NK-92 (cell line): ENCODE results near the gene MTHFSD.

Experiments used
- DNase-seq: peaks from one replicate; lab custom pipeline; 2025; ENCODE audit not compliant: unreplicated experiment; lab: John Stamatoyannopoulos, UW

The MTHFSD gene

DNA sequence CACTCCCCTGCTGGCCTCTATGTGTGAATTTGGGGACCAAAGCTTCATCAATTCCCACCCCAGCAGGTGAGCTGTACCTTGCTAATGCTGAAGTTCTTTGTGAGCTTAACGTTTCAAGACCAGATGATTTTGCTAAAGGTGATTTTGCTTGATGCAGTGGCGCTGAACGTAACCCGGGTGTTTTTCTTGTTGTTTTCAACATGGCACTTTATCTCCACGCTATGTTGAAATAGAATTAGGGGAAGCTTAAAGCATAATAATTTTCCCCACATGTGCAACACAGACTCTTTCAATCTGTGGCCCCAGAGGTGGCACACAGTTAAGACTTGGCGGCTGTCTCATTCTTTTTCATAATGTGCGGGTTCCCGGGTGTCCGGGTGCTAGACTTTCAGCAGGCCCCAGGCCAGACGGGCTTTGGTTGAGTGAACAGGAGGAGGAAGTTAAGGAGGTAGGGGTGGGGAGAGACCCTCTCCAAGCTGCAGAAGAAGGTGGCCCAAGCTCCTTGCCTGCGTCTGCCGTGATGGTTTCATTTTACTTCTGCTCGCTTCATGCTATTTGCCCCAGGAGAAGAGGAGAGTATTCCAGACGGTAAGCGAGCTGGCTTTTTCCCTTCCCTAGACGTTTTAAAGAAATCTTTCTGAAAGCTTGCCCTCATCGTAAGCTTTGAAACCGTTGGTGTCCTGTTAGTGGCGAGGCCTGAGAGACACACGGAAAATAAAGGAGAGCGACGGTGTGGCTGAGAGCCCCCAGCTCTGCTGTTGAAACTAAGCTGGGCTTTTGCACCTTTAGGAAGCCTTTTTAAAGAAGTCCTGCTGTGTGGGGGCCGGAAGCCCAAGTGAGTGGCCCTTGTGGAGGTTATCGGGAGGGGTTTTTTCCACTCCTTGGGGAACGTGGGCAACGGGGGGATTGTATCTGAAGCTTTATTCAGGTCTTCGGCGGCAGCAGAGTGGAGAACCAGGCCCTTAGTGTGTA lies 15.8 kb upstream of the MTHFSD start:
- no peak for DNase-seq

DNA sequence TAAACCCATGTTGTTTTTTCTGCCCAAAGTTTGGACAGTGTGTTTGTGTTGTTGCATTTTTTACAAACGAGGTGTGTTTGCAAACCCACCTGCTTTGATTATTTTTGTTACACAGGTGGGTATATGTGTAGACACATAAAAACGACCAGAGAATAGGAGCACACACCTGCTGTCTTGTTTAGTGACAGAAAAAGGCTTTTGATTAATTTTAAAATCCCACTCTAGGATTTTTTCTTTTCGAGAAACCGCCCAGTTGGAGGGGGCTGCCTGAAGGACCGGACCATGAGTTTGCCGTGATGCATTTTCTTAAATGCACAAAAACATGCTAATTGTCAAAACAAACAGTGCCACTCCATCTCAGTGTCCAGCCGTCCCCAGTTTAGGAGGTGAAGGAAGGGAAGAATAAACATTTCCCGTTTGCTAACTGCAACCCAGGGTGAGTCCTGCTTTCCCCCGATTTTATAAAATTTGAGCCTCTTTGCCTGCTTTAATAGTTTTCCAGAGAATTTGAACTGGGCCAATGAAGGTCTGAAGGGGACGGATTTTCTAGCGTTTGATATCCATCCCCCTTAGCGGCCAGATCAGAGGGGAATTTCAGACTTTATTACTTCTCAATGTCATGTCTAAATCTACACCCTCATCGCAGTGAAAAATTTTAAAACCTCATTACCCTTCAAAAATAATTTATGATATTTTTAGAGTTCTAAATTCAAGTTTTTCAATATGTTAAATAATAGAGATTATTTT lies 14.8 kb upstream of the MTHFSD start:
- DNase-seq = no peak

DNA sequence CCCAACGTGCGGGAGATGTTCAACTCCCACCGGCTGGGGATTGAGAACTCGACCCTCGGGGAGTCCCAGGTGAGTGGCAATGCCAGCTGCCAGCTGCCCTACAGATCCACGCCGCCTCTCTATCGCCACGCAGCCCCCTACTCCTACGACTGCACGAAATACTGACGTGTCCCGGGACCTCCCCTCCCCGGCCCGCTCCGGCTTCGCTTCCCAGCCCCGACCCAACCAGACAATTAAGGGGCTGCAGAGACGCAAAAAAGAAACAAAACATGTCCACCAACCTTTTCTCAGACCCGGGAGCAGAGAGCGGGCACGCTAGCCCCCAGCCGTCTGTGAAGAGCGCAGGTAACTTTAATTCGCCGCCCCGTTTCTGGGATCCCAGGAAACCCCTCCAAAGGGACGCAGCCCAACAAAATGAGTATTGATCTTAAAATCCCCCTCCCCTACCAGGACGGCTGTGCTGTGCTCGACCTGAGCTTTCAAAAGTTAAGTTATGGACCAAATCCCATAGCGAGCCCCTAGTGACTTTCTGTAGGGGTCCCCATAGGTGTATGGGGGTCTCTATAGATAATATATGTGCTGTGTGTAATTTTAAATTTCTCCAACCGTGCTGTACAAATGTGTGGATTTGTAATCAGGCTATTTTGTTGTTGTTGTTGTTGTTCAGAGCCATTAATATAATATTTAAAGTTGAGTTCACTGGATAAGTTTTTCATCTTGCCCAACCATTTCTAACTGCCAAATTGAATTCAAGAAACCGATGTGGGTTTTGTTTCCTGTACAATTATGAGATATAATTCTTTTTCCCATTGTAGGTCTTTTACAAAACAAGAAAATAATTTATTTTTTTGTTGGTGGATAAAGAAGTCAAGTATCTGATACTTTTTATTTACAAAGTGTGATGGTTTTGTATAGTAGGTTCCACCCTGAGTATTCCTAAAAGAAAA lies 13.9 kb upstream of the MTHFSD start:
- DNase-seq = no peak

DNA sequence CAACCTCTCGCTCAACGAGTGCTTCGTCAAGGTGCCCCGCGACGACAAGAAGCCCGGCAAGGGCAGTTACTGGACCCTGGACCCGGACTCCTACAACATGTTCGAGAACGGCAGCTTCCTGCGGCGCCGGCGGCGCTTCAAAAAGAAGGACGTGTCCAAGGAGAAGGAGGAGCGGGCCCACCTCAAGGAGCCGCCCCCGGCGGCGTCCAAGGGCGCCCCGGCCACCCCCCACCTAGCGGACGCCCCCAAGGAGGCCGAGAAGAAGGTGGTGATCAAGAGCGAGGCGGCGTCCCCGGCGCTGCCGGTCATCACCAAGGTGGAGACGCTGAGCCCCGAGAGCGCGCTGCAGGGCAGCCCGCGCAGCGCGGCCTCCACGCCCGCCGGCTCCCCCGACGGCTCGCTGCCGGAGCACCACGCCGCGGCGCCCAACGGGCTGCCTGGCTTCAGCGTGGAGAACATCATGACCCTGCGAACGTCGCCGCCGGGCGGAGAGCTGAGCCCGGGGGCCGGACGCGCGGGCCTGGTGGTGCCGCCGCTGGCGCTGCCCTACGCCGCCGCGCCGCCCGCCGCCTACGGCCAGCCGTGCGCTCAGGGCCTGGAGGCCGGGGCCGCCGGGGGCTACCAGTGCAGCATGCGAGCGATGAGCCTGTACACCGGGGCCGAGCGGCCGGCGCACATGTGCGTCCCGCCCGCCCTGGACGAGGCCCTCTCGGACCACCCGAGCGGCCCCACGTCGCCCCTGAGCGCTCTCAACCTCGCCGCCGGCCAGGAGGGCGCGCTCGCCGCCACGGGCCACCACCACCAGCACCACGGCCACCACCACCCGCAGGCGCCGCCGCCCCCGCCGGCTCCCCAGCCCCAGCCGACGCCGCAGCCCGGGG lies 12.9 kb upstream of the MTHFSD start:
- DNase-seq = no peak

DNA sequence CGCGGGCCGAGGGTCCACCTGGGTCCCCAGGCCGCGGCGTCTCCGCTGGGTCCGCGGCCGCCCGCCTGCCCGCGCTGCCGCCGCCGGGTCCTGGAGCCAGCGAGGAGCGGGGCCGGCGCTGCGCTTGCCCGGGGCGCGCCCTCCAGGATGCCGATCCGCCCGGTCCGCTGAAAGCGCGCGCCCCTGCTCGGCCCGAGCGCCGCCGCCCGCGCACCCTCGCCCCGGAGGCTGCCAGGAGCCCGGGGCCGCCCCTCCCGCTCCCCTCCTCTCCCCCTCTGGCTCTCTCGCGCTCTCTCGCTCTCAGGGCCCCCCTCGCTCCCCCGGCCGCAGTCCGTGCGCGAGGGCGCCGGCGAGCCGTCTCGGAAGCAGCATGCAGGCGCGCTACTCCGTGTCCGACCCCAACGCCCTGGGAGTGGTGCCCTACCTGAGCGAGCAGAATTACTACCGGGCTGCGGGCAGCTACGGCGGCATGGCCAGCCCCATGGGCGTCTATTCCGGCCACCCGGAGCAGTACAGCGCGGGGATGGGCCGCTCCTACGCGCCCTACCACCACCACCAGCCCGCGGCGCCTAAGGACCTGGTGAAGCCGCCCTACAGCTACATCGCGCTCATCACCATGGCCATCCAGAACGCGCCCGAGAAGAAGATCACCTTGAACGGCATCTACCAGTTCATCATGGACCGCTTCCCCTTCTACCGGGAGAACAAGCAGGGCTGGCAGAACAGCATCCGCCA lies 12.1 kb upstream of the MTHFSD start:
- DNase-seq = no peak

DNA sequence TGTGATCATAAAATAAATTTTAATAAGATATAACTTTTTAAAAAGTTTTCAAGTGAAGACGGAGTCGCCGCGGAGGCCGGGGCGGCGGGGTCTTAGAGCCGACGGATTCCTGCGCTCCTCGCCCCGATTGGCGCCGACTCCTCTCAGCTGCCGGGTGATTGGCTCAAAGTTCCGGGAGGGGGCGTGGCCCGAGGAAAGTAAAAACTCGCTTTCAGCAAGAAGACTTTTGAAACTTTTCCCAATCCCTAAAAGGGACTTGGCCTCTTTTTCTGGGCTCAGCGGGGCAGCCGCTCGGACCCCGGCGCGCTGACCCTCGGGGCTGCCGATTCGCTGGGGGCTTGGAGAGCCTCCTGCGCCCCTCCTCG lies 11.5 kb upstream of the MTHFSD start, which contains the start of gene FOXC2:
Gene FOXC2, plus strand, starts transcription at position 229 of the 365 bp plus-strand sequence. CDS start 507 bp downstream, outside the sequence.
- no peak for DNase-seq

DNA sequence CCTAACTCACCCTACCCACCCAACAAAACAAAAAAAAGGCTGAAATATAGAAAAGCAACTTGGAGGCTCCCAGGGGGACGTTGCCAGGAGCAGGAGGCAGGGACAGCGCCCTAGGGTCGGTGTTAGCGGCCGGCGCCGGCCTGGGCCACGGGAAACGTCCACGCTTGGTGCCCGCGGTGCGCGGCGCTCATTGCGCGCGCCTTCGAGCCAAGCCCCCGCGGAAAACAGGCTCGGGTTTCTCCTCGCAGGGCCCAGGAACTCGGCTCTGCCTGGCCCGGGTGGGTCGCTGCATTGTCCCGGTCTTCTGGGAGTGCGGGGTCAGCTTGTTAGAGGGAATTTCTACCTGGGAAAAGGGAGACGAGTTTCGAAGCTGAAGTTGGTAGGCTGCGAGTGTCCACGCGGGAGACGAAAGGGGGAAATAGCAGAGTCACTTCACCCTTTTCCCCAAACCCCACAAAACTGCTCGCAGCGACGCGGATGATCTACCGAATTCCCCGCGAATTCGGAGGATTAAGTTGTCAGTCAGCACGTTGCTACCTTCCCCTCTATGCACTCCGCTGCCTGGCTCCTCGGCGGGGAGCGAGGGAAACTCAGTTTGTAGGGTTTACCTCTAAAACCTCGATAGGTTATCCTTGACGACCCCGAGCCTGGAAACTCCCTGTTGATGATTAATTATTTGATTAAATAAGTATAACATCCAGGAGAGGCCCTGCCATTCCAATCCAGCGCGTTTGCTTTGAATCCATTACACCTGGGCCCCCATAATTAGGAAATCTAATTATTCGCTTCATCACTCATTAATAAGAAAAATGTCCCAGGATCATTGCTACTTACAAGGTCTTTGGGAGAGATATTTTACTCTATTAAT lies 10.8 kb upstream of the MTHFSD start:
- DNase-seq = no peak

DNA sequence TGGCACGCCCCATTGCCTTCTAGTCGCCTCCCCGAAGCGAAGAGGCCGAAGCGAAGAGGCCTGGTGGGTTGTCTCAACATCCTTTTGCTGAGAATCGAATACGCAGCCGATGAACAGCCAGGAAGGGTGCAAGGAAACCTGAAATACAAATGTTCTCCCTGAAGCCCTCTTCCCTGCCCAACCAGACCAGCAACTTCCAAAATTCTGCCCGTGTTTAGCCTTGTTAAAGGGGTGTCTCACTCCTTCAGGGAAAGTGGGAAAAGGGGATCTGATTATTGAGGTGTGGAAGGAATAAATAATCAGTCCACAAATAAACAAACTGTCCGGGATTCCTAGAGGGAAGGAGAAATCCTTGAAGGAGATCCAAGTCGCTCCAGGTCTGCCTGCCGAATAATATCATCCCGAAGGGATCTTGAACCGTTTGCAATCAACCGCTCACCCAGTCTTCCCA lies 10.2 kb upstream of the MTHFSD start:
- DNase-seq = no peak

DNA sequence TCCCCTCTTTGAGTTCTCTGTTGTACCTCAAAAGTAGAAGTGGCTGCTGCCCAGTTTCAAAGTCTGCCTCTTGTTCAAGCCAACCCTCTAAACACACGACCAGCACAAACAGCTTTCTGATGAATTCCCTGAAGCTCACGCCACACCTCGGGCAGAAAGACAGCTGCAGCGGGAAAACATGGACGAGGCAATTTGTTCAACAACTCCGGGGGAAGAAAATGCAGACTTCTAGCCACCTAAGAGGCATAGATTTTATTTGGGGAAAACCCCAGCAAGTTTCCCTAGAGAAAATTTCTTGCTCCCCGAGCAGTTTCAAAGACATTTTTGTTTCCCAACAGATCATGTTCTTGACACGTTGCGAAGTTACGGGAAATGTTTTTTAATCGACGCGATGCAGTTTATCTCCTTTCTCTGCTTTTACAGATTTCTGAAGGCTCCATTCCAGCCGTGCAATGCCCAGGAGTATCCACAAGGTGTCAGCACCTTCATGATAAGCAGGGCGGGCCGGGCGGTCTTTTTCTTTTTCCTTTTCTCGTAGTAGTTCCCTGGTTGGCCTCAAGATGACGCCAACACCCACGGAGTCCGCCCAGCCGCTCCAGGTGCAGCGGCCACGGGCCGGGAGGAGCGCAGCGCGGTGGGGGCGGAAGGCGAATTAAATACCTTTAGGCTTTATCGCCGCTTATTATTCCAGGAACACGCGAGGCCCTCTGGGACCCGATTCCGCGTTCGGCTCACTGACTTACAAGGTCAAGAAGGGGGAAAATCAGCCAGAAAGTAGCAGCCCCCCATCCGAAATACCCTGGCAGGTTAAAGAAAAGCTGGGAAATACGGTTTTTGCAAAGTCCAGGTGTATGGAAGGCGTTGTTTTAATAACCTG lies 8.7 kb upstream of the MTHFSD start:
- DNase-seq = peak; percentile 43

DNA sequence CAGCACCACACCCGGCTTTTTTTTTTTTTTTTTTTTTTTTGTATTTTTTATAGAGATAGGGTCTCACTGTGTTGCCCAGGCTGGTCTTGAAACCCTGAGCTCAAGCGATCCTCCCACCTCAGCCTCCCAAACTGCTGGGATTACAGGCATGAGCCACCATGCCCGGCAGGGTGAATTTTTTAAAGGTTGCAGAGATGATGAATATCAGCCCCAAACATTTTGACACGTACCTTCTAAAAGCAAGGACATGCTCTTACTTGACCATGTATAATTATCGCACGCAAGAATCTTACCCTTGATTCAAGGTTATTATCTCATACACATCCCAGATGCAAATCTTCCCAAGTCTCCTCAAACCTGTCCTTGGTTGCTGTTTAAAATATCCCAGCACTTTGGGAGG lies 7.3 kb upstream of the MTHFSD start:
- no peak for DNase-seq

DNA sequence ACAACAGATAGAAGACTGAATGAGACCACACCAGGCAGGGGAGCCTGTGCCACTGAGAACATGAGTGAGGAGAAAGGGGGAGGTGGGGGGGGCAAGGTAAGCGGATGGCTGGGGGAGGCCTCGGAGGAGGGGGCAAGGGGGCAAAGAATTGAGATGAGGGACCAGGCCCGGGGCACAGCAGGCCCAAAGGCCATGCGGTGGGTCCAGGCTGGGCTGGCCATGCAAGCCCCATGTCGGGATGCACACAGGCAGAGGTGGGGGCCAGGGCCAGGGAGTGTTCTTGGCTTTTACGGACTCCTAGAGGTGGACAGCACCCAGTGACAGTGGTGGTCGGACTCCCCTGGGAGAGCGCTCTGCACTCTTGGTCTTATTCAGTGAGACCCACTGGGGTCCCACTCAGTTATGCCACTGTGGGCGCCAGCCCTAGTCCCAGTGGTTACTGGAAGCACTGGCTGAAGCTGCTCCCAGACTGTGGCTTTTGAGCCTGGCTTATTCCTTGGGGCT lies 4.8 kb upstream of the MTHFSD start:
- no peak for DNase-seq

DNA sequence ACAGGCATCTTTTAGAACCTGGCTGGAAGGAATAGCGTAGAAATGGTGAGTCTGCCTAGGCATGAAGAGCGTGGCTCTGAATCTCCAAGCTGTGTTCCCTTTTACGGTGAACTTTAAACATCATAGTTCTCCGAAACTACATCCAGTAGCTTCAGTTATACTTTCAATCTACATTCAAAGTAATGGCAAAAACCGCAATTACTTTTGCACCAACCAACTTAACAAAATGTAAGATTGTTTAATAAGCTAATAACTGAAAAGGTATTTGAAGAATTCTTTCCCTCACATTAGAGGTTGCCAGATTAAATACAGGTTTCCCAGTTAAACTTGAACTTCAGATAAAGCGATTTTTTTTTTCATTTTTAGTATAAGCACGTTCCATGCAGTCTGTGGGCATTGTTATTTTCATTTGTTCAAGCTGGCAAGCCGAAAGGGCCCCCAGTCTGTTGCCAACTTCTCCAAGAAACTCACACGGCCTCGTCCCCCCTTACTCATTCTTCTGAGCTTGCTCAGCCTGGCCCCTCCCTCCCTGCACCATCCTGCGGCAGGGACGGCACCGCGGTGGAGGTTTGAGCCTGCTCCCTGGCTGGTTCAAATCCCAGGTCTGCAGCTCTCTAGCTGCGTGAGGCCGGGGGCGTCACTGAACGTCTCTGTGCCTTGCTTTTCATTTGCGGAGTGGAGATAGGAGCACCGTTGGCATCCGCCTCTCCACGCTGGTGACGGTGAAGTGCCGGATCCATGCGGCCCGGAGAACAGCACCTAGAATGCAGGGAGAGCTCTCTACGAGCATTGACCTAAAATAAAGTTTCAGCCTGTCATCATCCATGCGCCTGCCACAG lies 3.5 kb upstream of the MTHFSD start:
- DNase-seq = no peak

DNA sequence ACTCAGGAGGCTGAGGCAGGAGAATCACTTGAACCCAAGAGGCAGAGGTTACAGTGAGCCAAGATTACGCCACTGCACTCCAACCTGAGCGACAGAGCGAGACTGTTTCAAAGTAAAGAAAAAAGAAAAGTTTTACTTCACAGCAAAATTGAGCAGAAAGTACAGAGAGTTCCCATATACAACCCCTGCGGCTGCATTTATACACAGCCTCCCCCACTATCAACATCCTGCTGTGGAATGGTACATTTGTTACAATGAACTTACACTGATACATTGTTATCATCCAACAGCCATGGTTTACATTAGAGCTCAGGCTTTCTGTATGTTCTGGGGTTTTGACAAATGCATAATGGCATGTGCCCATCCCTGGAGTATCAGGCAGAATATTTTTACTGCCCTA lies 2.6 kb upstream of the MTHFSD start:
- no peak for DNase-seq

DNA sequence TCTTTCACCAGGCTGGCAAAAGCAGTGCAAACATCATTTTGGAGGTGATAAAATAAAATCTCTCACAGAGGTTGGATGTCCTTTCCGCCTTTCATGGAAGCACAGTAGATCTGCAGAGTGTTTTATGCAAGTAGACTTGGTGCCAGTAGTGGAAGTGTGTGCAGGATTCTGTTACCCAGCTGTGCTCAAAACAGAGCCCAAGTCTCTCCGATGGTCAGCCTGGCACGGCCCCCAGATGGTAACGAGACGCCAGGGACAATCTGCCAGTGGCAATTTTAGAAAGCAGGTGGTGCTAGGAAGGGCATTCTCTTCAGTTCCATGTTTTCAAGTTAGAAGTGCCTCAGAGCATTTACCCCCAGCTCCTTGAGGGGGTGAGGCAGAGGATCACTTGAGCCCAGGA lies 1.5 kb upstream of the MTHFSD start:
- no peak for DNase-seq

DNA sequence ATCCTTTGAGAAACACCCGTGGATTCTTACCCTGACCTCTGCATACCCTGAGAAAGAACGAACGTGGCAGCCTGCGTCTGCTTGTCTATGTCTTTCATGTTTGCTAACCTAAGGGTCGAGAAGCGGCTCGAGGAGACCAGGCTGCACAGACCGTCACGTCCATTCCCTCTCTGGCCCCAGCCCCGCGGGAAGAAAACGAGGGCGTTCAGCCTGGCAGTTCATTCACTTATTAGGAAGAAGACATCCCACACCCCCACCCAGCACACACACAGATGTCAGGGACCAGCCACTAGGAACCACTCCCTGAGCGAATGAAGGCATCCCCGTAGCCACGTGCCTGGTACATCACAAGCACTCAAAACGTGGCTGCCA lies 655 bp upstream of the MTHFSD start:
- DNase-seq = no peak

DNA sequence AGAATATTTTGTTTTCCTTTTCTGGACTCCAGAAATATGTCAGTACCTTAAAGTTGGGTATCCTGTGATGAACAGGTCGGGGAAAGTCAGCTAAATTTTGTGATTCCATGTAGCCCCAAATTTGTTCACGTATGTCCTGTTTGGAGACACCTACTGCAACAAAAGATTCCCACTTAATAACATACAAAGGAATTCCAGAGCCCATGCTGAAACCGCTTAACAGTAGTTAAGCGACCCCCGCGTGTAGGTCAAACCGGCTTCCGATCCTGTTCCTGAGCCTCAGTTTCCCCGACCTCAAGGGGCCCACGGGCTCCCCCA lies 477 bp downstream of the MTHFSD start:
- DNase-seq = no peak

DNA sequence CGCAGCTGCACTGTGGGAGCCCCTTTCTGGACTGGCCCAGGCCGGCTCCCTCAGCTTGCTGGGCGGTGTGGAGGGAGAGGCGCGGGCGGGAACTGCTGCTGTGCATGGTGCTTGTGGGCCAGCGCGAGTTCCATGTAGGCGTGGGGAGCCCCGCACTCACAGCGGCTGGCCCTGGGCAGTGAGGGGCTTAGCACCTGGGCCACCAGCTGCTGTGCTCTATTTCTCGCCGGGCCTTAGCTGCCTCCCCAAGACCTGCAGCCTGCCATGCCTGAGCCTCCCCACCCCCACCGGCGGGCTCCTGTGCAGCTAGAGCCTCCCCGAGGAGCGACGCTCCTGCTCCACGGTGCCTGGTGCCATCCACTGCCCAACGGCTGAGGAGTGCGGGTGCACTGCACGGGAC lies 1.7 kb downstream of the MTHFSD start:
- no peak for DNase-seq
